GM18502 (cell line): ENCODE data around the gene ATP5PO.

Experiments
- ATAC-seq: cut with Tn5 transposase; IDR thresholded peaks from one replicate; pipeline ENCODE4 v1.9.1; 2021; ENCODE audit warnings: mild to moderate bottlenecking; ENCODE audit not compliant: unreplicated experiment, poor library complexity

The ATP5PO gene

GRCh38 chr21:33915368-33916199 is at the start of gene ATP5PO:
Gene ATP5PO, minus strand, starts transcription at chr21:33915804. Its CDS starts 41 bp downstream, at chr21:33915763.
- peak; percentile 98 for ATAC-seq

GRCh38 chr21:33964706-33965325 is 49.2 kb upstream of the ATP5PO start:
- no peak for ATAC-seq

- no peak for ATAC-seq
These were observed 48.4 kb upstream of the ATP5PO start for GRCh38 chr21:33963848-33964555.

- no peak for ATAC-seq
These were observed 46.7 kb upstream of the ATP5PO start for GRCh38 chr21:33962290-33962689.

- no peak for ATAC-seq
These were observed 45.5 kb upstream of the ATP5PO start for GRCh38 chr21:33961061-33961460.

GRCh38 chr21:33959680-33960079 is 44.1 kb upstream of the ATP5PO start:
- ATAC-seq, result no peak

- no peak for ATAC-seq
These were observed 38.8 kb upstream of the ATP5PO start for GRCh38 chr21:33954395-33954794.

- no peak for ATAC-seq
These were observed 35.9 kb upstream of the ATP5PO start for GRCh38 chr21:33951276-33952178.

GRCh38 chr21:33950431-33951079 is 35.0 kb upstream of the ATP5PO start:
- no peak for ATAC-seq

- peak; percentile 33 for ATAC-seq
These were observed 34.2 kb upstream of the ATP5PO start for GRCh38 chr21:33949516-33950430.

- no peak for ATAC-seq
These were observed 33.4 kb upstream of the ATP5PO start for GRCh38 chr21:33948951-33949444.

GRCh38 chr21:33948096-33948950 is 32.7 kb upstream of the ATP5PO start:
- ATAC-seq, result peak; percentile 45

- ATAC-seq, result peak; percentile 68
These were observed 32.0 kb upstream of the ATP5PO start for GRCh38 chr21:33947451-33948095.

- no peak for ATAC-seq
These were observed 30.2 kb upstream of the ATP5PO start for GRCh38 chr21:33945652-33946270.

- no peak for ATAC-seq
These were observed 28.7 kb upstream of the ATP5PO start for GRCh38 chr21:33944185-33944763.

GRCh38 chr21:33943293-33943692 is 27.7 kb upstream of the ATP5PO start:
- ATAC-seq, result no peak
